Upper lobe of left lung (tissue), 6 donors: Measurements from ENCODE around the gene RIPK3. TPM values are rescaled to one million over a fixed set of nuclear protein-coding genes. Genes with fewer than 3 reads are reported as not detected.

Experiments used
- ATAC-seq, 2 donors: fragments of 200-7000 bp; cut with Tn5 transposase; one replicate each; pipeline ENCODE4 v1.9.1; 2022; ENCODE audit warnings: mild to moderate bottlenecking in 2 of 2, moderate library complexity in 2 of 2; ENCODE audit not compliant: low FRiP score in 2 of 2
- DNase-seq, 2 donors: peaks; one replicate each; pipeline ENCODE4 v3.0.0-alpha.2; 2019 to 2020
- H3K27ac ChIP-seq, 4 donors: fragments of 200-600 bp; sonication (generic); one replicate each; pipeline ENCODE4 v1.5.1; 2016 to 2019
- H3K27me3 ChIP-seq, 4 donors: fragments of 200-600 bp; sonication (generic); one replicate each; pipeline ENCODE4 v1.5.1; 2017 to 2019
- H3K36me3 ChIP-seq, 4 donors: fragments of 200-600 bp; sonication (generic); one replicate each; pipeline ENCODE4 v1.5.1; 2016 to 2019
- H3K4me1 ChIP-seq, 4 donors: fragments of 200-600 bp; sonication (generic); one replicate each; pipeline ENCODE4 v1.5.1; 2018 to 2019
- H3K4me3 ChIP-seq, 4 donors: fragments of 200-600 bp; sonication (generic); one replicate each; pipeline ENCODE4 v1.5.1; 2017 to 2019; ENCODE audit warnings: mild to moderate bottlenecking in 2 of 4, moderate library complexity in 1 of 4
- H3K9me3 ChIP-seq, 4 donors: fragments of 200-600 bp; sonication (generic); one replicate each; pipeline ENCODE4 v1.5.1; 2018 to 2019
- CTCF ChIP-seq, 6 experiments: fragments of 450-650 bp in 4 of 6; fragments of 200-600 bp in 2 of 6; sonication (generic) in 2 of 6; IDR thresholded peaks; one replicate each; pipeline ENCODE4 v1.5.1; 2016 to 2019; ENCODE audit warnings: antibody characterized with exemption in 6 of 6
- EP300 ChIP-seq, 4 donors: sonication (generic); formaldehyde crosslinking; IDR thresholded peaks; one replicate each; pipeline ENCODE4 v1.5.1; 2017; ENCODE audit warnings: antibody characterized with exemption in 4 of 4, control low read depth in 2 of 4
- POLR2A ChIP-seq, 4 donors: fragments of 450-650 bp; IDR thresholded peaks; one replicate each; pipeline ENCODE4 v1.5.1; 2016 to 2017; ENCODE audit warnings: antibody characterized with exemption in 4 of 4, mild to moderate bottlenecking in 2 of 4
- POLR2AphosphoS5 ChIP-seq, 2 donors: sonication (generic); formaldehyde crosslinking; IDR thresholded peaks; one replicate each; pipeline ENCODE4 v1.5.1; 2017; ENCODE audit warnings: antibody characterized with exemption in 2 of 2
- WGBS, 2 donors: methylation state at CpG; one replicate each; pipeline ENCODE4 v1.1.5; 2017 to 2018; 5-methylcytosine and 5-hydroxymethylcytosine counted together
- total RNA-seq, 6 donors: library from RNA; depleted of rRNA in 4 of 6; stranded (reverse); fragments of >200 nt in 4 of 6; gene quantifications; one replicate each; pipeline versions ENCODE4 v1.1.0 to v1.2.1, GENCODE V29; 2016 to 2021
- donor health status: DM: no; HTN: no; CAD: no; lungs with moderate emphysema.
- donor health status: DM: no; HTN: yes; CAD: no; lungs with severe emphysema.

Gene RIPK3
- total RNA-seq, 6 donors from 2014 or later, result 16.1 to 92.2 (median 29.1) TPM

DNA sequence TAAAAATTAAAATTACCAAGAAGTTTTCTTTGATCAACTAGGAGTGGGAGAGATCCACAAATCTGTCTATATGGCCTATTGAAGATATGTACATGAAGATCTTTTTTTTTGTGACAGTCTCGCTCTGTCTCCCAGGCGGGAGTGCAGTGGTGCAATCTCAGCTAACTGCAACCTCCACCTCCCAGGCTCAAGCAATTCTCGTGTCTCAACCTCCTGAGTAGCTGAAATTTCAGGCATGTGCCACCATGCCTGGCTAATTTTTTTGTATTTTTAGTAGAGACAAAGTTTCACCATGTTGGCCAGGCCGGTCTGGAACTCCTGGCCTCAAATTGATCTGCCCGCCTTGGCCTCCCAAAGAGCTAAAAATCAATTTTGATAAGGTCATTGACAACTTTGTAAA is 23.6 kb upstream of the RIPK3 start:
- Histone ChIP-seq H3K4me3 (no peak overlapping the region), H3K36me3 (no peaks in the 10 kb centered on the region), H3K9me3 (no peaks in the 10 kb centered on the region), H3K27ac (no peak overlapping the region), H3K4me1 (peaks cover 23 to 33% (median 28%) of the 10 kb centered on the region in 4 donors), H3K27me3 (no peaks in the 10 kb centered on the region)
- no peak for ATAC-seq
- TF ChIP-seq POLR2AphosphoS5 (IDR thresholded peaks at IDR 0.05) (no peak), EP300 (IDR thresholded peaks at IDR 0.05) (no peak), CTCF (IDR thresholded peaks at IDR 0.05) (no peak), POLR2A (IDR thresholded peaks at IDR 0.05) (no peak)
- 86 to 92% methylated on average over 5 of the region's 5 CpGs for WGBS, 2 donors
- DNase-seq, result no peak

GRCh38 chr14:24362241-24362960 is 22.6 kb upstream of the RIPK3 start:
- Histone ChIP-seq H3K36me3 (no peaks in the 10 kb centered on the region), H3K4me1 (peaks cover 16 to 23% (median 22%) of the 10 kb centered on the region in 4 donors), H3K4me3 (no peak overlapping the region), H3K9me3 (no peaks in the 10 kb centered on the region), H3K27me3 (no peaks in the 10 kb centered on the region), H3K27ac (no peak overlapping the region)
- DNase-seq, result no peak
- 56 to 58% methylated on average over 2 of the region's 2 CpGs for whole genome bisulfite sequencing, 2 donors
- TF ChIP-seq POLR2A (IDR thresholded peaks at IDR 0.05) (no peak), EP300 (IDR thresholded peaks at IDR 0.05) (no peak), POLR2AphosphoS5 (IDR thresholded peaks at IDR 0.05) (no peak)
- no peak for ATAC-seq

DNA sequence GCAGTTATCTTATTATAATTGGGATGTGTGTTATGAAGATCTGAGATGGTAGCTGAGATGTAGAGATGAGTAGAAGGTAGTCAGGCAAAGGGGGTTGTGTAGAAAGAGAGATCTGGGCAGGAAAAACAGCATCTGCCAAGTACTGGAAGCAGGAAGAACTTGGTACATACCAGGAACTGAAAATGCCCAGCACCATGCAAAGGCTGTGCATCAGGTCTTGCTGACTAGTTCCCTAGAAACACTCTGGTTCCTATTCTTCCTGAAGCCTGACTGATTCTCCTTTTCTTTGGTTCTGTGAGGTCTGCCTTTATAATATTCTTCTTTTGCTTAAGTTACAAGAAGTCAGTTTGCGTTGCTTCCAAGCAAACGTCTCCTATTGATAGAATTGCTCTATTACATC is 21.5 kb upstream of the RIPK3 start:
- H3K36me3 ChIP-seq, result no peaks in the 10 kb centered on the region
- no peak overlapping the region for H3K4me3 ChIP-seq
- H3K9me3 ChIP-seq, result no peaks in the 10 kb centered on the region
- 72 to 81% methylated on average over 2 of the region's 2 CpGs for WGBS, 2 donors
- ATAC-seq (no peak), DNase-seq (no peak)
- no peak overlapping the region for H3K27ac ChIP-seq
- H3K4me1 ChIP-seq, result peaks cover 12 to 15% (median 13%) of the 10 kb centered on the region in 4 donors
- TF ChIP-seq CTCF (IDR thresholded peaks at IDR 0.05), result no peak
- TF ChIP-seq EP300 (IDR thresholded peaks at IDR 0.05), result no peak
- no peak for TF ChIP-seq POLR2A (IDR thresholded peaks at IDR 0.05)
- TF ChIP-seq POLR2AphosphoS5 (IDR thresholded peaks at IDR 0.05), result no peak
- no peaks in the 10 kb centered on the region for H3K27me3 ChIP-seq

- ATAC-seq, result no peak
These were observed 20.5 kb upstream of the RIPK3 start for GRCh38 chr14:24360281-24360680.

GRCh38 chr14:24356208-24356607 is 16.4 kb upstream of the RIPK3 start:
- no peaks in the 10 kb centered on the region for H3K27me3 ChIP-seq
- 77 to 94% methylated on average over 4 of the region's 4 CpGs for WGBS, 2 donors
- no peak overlapping the region for H3K4me3 ChIP-seq
- H3K9me3 ChIP-seq, result no peaks in the 10 kb centered on the region
- H3K4me1 ChIP-seq, result peaks cover 7 to 26% (median 13%) of the 10 kb centered on the region in 4 donors
- H3K27ac ChIP-seq, result no peak overlapping the region
- no peak for DNase-seq
- TF ChIP-seq POLR2A (IDR thresholded peaks at IDR 0.05) (no peak), EP300 (IDR thresholded peaks at IDR 0.05) (no peak), POLR2AphosphoS5 (IDR thresholded peaks at IDR 0.05) (no peak), CTCF (IDR thresholded peaks at IDR 0.05) (no peak)
- H3K36me3 ChIP-seq, result no peaks in the 10 kb centered on the region
- ATAC-seq, result no peak

More at GRCh38 chr14:24360281-24360680, 20.5 kb upstream of the RIPK3 start:
- no peak for TF ChIP-seq POLR2A (IDR thresholded peaks at IDR 0.05)
- TF ChIP-seq CTCF (IDR thresholded peaks at IDR 0.05), result no peak
- TF ChIP-seq POLR2AphosphoS5 (IDR thresholded peaks at IDR 0.05), result no peak
- TF ChIP-seq EP300 (IDR thresholded peaks at IDR 0.05), result no peak
- H3K27ac ChIP-seq, result no peak overlapping the region
- 94 to 98% methylated on average over 3 of the region's 3 CpGs for WGBS, 2 donors
- H3K36me3 ChIP-seq, result no peaks in the 10 kb centered on the region
- H3K4me3 ChIP-seq, result no peak overlapping the region
- peaks cover 3 to 5% (median 4%) of the 10 kb centered on the region in 4 donors for H3K4me1 ChIP-seq
- DNase-seq, result no peak
- no peaks in the 10 kb centered on the region for H3K9me3 ChIP-seq
- no peaks in the 10 kb centered on the region for H3K27me3 ChIP-seq
